ENCODE data around the gene PDCL2. TPM values are rescaled to one million over a fixed set of nuclear protein-coding genes. Genes with fewer than 3 reads are reported as not detected.

Gene PDCL2
- total RNA-seq, 1 donor from 2014 or later: not detected

- Mint-ChIP-seq H3K4me3 (no peak overlapping the region), H3K36me3 (ENCODE audit: low read depth) (peaks cover 2% of the 10 kb centered on the region), H3K9me3 (no peaks in the 10 kb centered on the region), H3K4me1 (peaks cover 29% of the 10 kb centered on the region), H3K27ac (no peak overlapping the region), H3K27me3 (no peaks in the 10 kb centered on the region)
- DNase-seq (no peak), ATAC-seq (ENCODE audit: low read depth) (no peak)
- CTCF ChIA-PET: no interaction called here
- POLR2A ChIA-PET: no interaction called here
- intact Hi-C loops (cut with micrococcal nuclease): loop anchor here (2.0 to 10.0 kb wide), 2 partner anchors 91 to 193 kb away; partner anchors contain the start of gene NMU
- TF ChIP-seq CTCF (IDR thresholded peaks at IDR 0.05): no peak
Observed at GRCh38 chr4:55543858-55544257, 48.2 kb downstream of the PDCL2 start.

GRCh38 chr4:55540271-55540670, 51.8 kb downstream of the PDCL2 start:
- no peak for ATAC-seq (ENCODE audit: low read depth)

GRCh38 chr4:55539658-55540057, 52.4 kb downstream of the PDCL2 start:
- DNase-seq: no peak
- intact Hi-C loops (cut with micrococcal nuclease): loop anchor here (10.0 kb wide), 1 partner anchor 95 kb away; the partner anchor contains the start of gene NMU
- peaks cover 27% of the 10 kb centered on the region for H3K4me1 Mint-ChIP-seq
- ChIA-PET POLR2A (no interaction called here), CTCF (no interaction called here)
- no peak overlapping the region for H3K27ac Mint-ChIP-seq
- no peak for ATAC-seq (ENCODE audit: low read depth)
- H3K4me3 Mint-ChIP-seq: no peak overlapping the region
- no peak for TF ChIP-seq CTCF (IDR thresholded peaks at IDR 0.05)
- H3K9me3 Mint-ChIP-seq: peaks cover under 1% of the 10 kb centered on the region
- peaks cover 2% of the 10 kb centered on the region for H3K36me3 Mint-ChIP-seq (ENCODE audit: low read depth)
- H3K27me3 Mint-ChIP-seq: no peaks in the 10 kb centered on the region

More at GRCh38 chr4:55540271-55540670, 51.8 kb downstream of the PDCL2 start:
- Mint-ChIP-seq H3K4me1 (peaks cover 31% of the 10 kb centered on the region), H3K36me3 (ENCODE audit: low read depth) (peaks cover 2% of the 10 kb centered on the region), H3K27ac (no peak overlapping the region), H3K4me3 (no peak overlapping the region), H3K27me3 (no peaks in the 10 kb centered on the region), H3K9me3 (no peaks in the 10 kb centered on the region)
- no peak for DNase-seq
- POLR2A ChIA-PET: no interaction called here
- intact Hi-C loops (cut with micrococcal nuclease): loop anchor here (10.0 kb wide), 1 partner anchor 95 kb away; the partner anchor contains the start of gene NMU
- TF ChIP-seq CTCF (IDR thresholded peaks at IDR 0.05): no peak
- CTCF ChIA-PET: no interaction called here

- peaks cover 3% of the 10 kb centered on the region for H3K9me3 Mint-ChIP-seq
- peaks cover 9% of the 10 kb centered on the region for H3K36me3 Mint-ChIP-seq (ENCODE audit: low read depth)
- ChIA-PET POLR2A (no interaction called here), CTCF (no interaction called here)
- intact Hi-C loops (cut with micrococcal nuclease): no loop called here
- H3K27ac Mint-ChIP-seq: no peak overlapping the region
- peaks cover 18% of the 10 kb centered on the region for H3K4me1 Mint-ChIP-seq
- no peak for TF ChIP-seq CTCF (IDR thresholded peaks at IDR 0.05)
- H3K27me3 Mint-ChIP-seq: no peaks in the 10 kb centered on the region
- DNase-seq (no peak), ATAC-seq (ENCODE audit: low read depth) (no peak)
- H3K4me3 Mint-ChIP-seq: no peak overlapping the region
Observed at GRCh38 chr4:55538531-55538930, 53.5 kb downstream of the PDCL2 start.

- CTCF ChIA-PET: no interaction called here
Observed at GRCh38 chr4:55534306-55534705, 57.7 kb downstream of the PDCL2 start.

More at GRCh38 chr4:55534306-55534705, 57.7 kb downstream of the PDCL2 start:
- ATAC-seq (ENCODE audit: low read depth) (no peak), DNase-seq (no peak)
- TF ChIP-seq CTCF (IDR thresholded peaks at IDR 0.05): no peak
- H3K4me3 Mint-ChIP-seq: no peak overlapping the region
- intact Hi-C loops (cut with micrococcal nuclease): no loop called here
- H3K9me3 Mint-ChIP-seq: peaks cover 10% of the 10 kb centered on the region
- POLR2A ChIA-PET: no interaction called here
- H3K36me3 Mint-ChIP-seq (ENCODE audit: low read depth): peaks cover 31% of the 10 kb centered on the region
- peaks cover 13% of the 10 kb centered on the region for H3K4me1 Mint-ChIP-seq
- H3K27me3 Mint-ChIP-seq: no peaks in the 10 kb centered on the region
- no peak overlapping the region for H3K27ac Mint-ChIP-seq
